Kidney (tissue), 14 donors: ENCODE results near the gene RSPH1. TPM values are rescaled to one million over a fixed set of nuclear protein-coding genes. Genes with fewer than 3 reads are reported as not detected.

Source experiments
- DNase-seq, 5 donors: peaks; one replicate each; pipeline ENCODE4 v3.0.0-alpha.2; 2013 to 2020
- FAIRE-seq: peaks from 2 replicates; lab custom pipeline; 2012; peaks lifted over from hg19 to GRCh38; lab: Jason Lieb, UNC
- H3K27ac ChIP-seq, 2 donors: one replicate each; pipeline ENCODE4 v1.7.0; 2013; ENCODE audit warnings: low read depth in 2 of 2, low read length in 2 of 2, inconsistent platforms in 1 of 2
- H3K27me3 ChIP-seq: one replicate; pipeline ENCODE4 v1.7.1; 2013; ENCODE audit warnings: low read length, inconsistent platforms; ENCODE audit not compliant: control insufficient read depth, insufficient read depth
- H3K36me3 ChIP-seq, 3 donors: one replicate each; pipeline versions ENCODE4 v1.7.0 to v1.7.1; 2013; ENCODE audit warnings: low read length in 3 of 3, control low read depth in 1 of 3, inconsistent platforms in 1 of 3; ENCODE audit not compliant: insufficient read depth in 3 of 3, control insufficient read depth in 2 of 3
- H3K4me1 ChIP-seq, 3 donors: one replicate each; pipeline versions ENCODE4 v1.7.0 to v1.7.1; 2013; ENCODE audit warnings: low read length in 3 of 3, inconsistent platforms in 1 of 3, low read depth in 1 of 3; ENCODE audit not compliant: control insufficient read depth in 2 of 3, insufficient read depth in 2 of 3
- H3K4me3 ChIP-seq, 3 donors: one replicate each; pipeline versions ENCODE4 v1.7.0 to v1.8.1; 2013; ENCODE audit warnings: low read length in 3 of 3, control low read depth in 1 of 3, inconsistent platforms in 1 of 3
- H3K9ac ChIP-seq, 3 donors: one replicate each; pipeline versions ENCODE4 v1.7.0 to v1.7.1; 2013; ENCODE audit warnings: low read length in 3 of 3, control low read depth in 1 of 3, inconsistent platforms in 1 of 3
- H3K9me3 ChIP-seq, 3 donors: one replicate each; pipeline versions ENCODE4 v1.7.0 to v1.7.1; 2013; ENCODE audit warnings: low read length in 3 of 3, control low read depth in 1 of 3, inconsistent platforms in 1 of 3; ENCODE audit not compliant: control insufficient read depth in 2 of 3, insufficient read depth in 1 of 3
- intact Hi-C: fragments of 100-400 bp; cut with DNase I; formaldehyde crosslinking; loops from one replicate; pipeline ENCODE4 v1.11.1; 2022
- polyA plus RNA-seq: library from polyadenylated mRNA; stranded (reverse); fragments of 350-450 nt; fragmentation: Illumina TruSeq; extraction: RNeasy Lipid Tissue Mini Kit (QIAGEN cat#74804); gene quantifications from one replicate; pipeline ENCODE4 v1.2.3, GENCODE V29; 2014; ENCODE audit warnings: low read depth, low replicate concordance; ENCODE audit not compliant: insufficient read depth
- total RNA-seq: library from RNA; stranded (reverse); fragmentation: NEBNext Ultra II Directional; extraction: Animal tissue kit (Norgen Biotek cat#: 25700); gene quantifications from one replicate; pipeline ENCODE4 v1.2.1, GENCODE V29; 2021
- TF ChIP-seq, protein P1 (sequence below): IDR thresholded peaks from 3 replicates; pipeline ENCODE4 v1.5.1; 2012; ENCODE audit warnings: mild to moderate bottlenecking, moderate library complexity, borderline replicate concordance; ENCODE audit not compliant: insufficient read depth; ENCODE audit errors: extremely low read depth
- donor health status: control.
- donor health status: control.
- donor health status: control.
- donor health status: control.
- donor health status: control.
- donor health status: DM: yes; HTN: yes; CAD: no.
- donor health status: Normal renal cell carcinoma (clear cell type).

The RSPH1 gene
- total and polyA plus RNA-seq, 2 donors from 2014 or later: 12.0 to 13.0 TPM

DNA sequence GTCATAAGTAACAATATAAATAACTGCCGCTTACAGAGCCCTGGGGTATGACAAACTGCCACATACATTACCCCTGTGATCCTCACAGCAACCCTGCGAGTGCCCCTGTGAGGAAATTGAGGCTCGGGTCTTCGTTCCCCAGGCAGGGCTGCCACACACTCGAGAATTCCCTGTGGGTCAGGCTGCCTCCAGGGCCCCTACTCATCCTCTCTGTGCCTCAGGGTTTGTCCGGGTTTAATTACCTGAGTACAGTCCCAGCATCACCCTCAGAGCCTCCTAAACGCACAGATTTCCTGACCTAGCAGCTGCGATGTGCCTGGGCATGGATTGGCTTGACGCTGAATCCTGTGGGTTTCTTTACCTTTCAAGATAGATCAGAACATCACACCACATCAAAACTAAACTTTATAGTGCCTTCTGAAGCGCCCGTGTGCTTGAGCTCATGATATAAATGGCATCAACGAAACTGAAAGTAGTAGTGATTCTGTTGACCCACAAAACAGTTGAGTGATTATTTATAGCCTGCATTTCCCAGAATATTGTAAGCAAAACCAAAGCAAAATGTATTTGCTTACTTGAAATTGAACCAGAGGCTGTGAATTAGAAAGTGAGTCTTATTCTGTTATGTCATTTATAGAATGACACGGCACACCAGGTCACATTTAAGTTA, 31.6 kb upstream of the RSPH1 start:
- Histone ChIP-seq H3K9me3 (no peaks in the 10 kb centered on the region), H3K9ac (peak overlapping the region in 2 of 3 donors; percentile 33 to 37), H3K36me3 (no peaks in the 10 kb centered on the region), H3K27ac (peak overlapping the region; percentile 78 to 82), H3K4me1 (peaks cover 0 to 19% (median 17%) of the 10 kb centered on the region in 3 donors), H3K27me3 (no peaks in the 10 kb centered on the region), H3K4me3 (peak overlapping the region in 1 of 3 donors; percentile 22)
- FAIRE-seq (no peak), DNase-seq (peak in 1 of 5 donors; percentile 22)
- TF ChIP-seq, protein P1, sequence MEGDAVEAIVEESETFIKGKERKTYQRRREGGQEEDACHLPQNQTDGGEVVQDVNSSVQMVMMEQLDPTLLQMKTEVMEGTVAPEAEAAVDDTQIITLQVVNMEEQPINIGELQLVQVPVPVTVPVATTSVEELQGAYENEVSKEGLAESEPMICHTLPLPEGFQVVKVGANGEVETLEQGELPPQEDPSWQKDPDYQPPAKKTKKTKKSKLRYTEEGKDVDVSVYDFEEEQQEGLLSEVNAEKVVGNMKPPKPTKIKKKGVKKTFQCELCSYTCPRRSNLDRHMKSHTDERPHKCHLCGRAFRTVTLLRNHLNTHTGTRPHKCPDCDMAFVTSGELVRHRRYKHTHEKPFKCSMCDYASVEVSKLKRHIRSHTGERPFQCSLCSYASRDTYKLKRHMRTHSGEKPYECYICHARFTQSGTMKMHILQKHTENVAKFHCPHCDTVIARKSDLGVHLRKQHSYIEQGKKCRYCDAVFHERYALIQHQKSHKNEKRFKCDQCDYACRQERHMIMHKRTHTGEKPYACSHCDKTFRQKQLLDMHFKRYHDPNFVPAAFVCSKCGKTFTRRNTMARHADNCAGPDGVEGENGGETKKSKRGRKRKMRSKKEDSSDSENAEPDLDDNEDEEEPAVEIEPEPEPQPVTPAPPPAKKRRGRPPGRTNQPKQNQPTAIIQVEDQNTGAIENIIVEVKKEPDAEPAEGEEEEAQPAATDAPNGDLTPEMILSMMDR: no peak
- intact Hi-C loops: no loop called here

DNA sequence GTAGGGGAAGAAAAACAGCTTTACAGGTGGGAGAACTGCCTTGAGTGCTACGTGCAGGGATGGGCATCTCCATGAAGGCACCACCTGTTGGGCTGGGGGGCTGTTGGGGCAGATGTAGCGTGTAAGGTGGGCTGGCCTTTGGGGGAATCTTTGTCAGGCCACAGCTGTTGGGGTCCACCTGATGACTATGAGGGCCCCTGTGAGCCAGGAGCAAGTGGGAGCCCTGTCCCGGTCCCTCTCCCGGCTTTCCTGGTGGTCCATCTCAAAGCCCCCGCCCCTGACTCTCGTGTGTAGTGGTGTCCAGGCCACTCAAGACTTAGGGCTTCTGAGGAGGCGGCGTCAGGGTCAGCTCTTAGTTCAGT, 31.1 kb upstream of the RSPH1 start:
- no peak overlapping the region for H3K9ac ChIP-seq
- no peaks in the 10 kb centered on the region for H3K9me3 ChIP-seq
- H3K27me3 ChIP-seq: no peaks in the 10 kb centered on the region
- peak overlapping the region in 1 of 2 donors; percentile 78 for H3K27ac ChIP-seq
- FAIRE-seq: no peak
- H3K36me3 ChIP-seq: no peaks in the 10 kb centered on the region
- no peak overlapping the region for H3K4me3 ChIP-seq
- TF ChIP-seq, protein P1: no peak
- H3K4me1 ChIP-seq: peaks cover 0 to 17% (median 15%) of the 10 kb centered on the region in 3 donors
- peak in 2 of 5 donors; percentile 33 to 63 for DNase-seq
- intact Hi-C loops: no loop called here

DNA sequence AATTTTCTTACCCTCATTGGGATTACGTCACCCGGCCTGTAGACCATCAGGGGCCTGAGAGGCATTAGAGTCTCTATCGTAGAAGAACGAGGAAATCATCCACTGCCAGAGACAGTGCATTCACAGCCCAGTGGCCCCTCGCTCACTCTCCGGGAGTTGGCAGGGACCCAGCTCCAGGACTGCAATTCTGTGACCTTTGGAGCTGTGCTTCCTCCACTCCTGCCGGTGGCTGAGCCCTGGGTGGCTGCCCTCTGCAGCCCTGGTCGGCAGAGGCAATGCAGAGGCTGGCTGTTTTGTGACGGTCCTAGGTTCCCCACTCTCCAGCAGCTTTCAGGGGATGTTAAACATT, 30.3 kb upstream of the RSPH1 start:
- Histone ChIP-seq H3K9ac (no peak overlapping the region), H3K4me1 (peaks cover 0 to 17% (median 15%) of the 10 kb centered on the region in 3 donors), H3K27ac (peak overlapping the region in 1 of 2 donors; percentile 13), H3K9me3 (no peaks in the 10 kb centered on the region), H3K27me3 (no peaks in the 10 kb centered on the region), H3K36me3 (no peaks in the 10 kb centered on the region), H3K4me3 (no peak overlapping the region)
- DNase-seq: peak in 4 of 5 donors; percentile 44 to 77 (median 54)
- no peak for FAIRE-seq
- intact Hi-C loops: no loop called here
- TF ChIP-seq, protein P1: no peak
